MM.1S (cell line): ENCODE measurements around the gene ATP13A5.

ENCODE experiments used
- DNase-seq: peaks from one replicate; pipeline ENCODE4 v3.0.0-alpha.2; 2015
- H2AFZ ChIP-seq: fragments of 300-600 bp; sonication (generic); 2 replicates; pipeline ENCODE4 v1.6.0; 2016; ENCODE audit warnings: antibody characterized with exemption, low read length
- H3F3A ChIP-seq: fragments of 300-600 bp; sonication (generic); 2 replicates; pipeline ENCODE4 v1.6.1; 2016; ENCODE audit warnings: mild to moderate bottlenecking, antibody characterized with exemption, low read length, moderate library complexity, mixed read lengths; ENCODE audit not compliant: insufficient read depth
- H3K27ac ChIP-seq: fragments of 300-600 bp; sonication (generic); 2 replicates; pipeline ENCODE4 v1.5.1; 2016; ENCODE audit warnings: mild to moderate bottlenecking, low read length
- H3K27me3 ChIP-seq: fragments of 300-600 bp; sonication (generic); replicated peaks from 2 replicates; pipeline ENCODE4 v1.6.0; 2016; ENCODE audit warnings: low read length; ENCODE audit not compliant: insufficient read depth
- H3K36me3 ChIP-seq: fragments of 300-600 bp; sonication (generic); replicated peaks from 2 replicates; pipeline ENCODE4 v1.6.1; 2016; ENCODE audit warnings: mild to moderate bottlenecking, low read length, mixed read lengths; ENCODE audit not compliant: insufficient read depth
- H3K4me1 ChIP-seq: fragments of 300-600 bp; sonication (generic); 2 replicates; pipeline ENCODE4 v1.6.1; 2016; ENCODE audit warnings: low read length, mixed read lengths
- H3K4me2 ChIP-seq: fragments of 300-600 bp; sonication (generic); 2 replicates; pipeline ENCODE4 v1.6.0; 2016; ENCODE audit warnings: low read depth, low read length
- H3K4me3 ChIP-seq: fragments of 300-600 bp; sonication (generic); 2 replicates; pipeline ENCODE4 v1.5.1; 2016; ENCODE audit warnings: low read length, mixed read lengths
- H3K79me2 ChIP-seq: fragments of 300-600 bp; sonication (generic); 2 replicates; pipeline ENCODE4 v1.6.1; 2016; ENCODE audit warnings: mixed run types, low read length, mixed read lengths
- H3K9ac ChIP-seq: fragments of 300-600 bp; sonication (generic); 2 replicates; pipeline ENCODE4 v1.6.1; 2016; ENCODE audit warnings: low read length, mixed read lengths
- H3K9me2 ChIP-seq: fragments of 300-600 bp; sonication (generic); replicated peaks from 2 replicates; pipeline ENCODE4 v1.6.1; 2016; ENCODE audit warnings: mild to moderate bottlenecking, low read length, mixed read lengths; ENCODE audit not compliant: insufficient read depth
- H3K9me3 ChIP-seq: fragments of 300-600 bp; sonication (generic); replicated peaks from 2 replicates; pipeline ENCODE4 v1.6.1; 2016; ENCODE audit warnings: mild to moderate bottlenecking, low read length, mixed read lengths; ENCODE audit not compliant: insufficient read depth
- H4K20me1 ChIP-seq: fragments of 300-600 bp; sonication (generic); 2 replicates; pipeline ENCODE4 v1.6.1; 2016; ENCODE audit warnings: mild to moderate bottlenecking, low read length, moderate library complexity, mixed read lengths; ENCODE audit not compliant: insufficient read depth
- EZH2 ChIP-seq: fragments of 300-600 bp; sonication (generic); optimal IDR thresholded peaks from 2 replicates; pipeline ENCODE3; 2017; ENCODE audit warnings: low read depth, mild to moderate bottlenecking, antibody characterized with exemption, low read length, mixed read lengths
- EZH2phosphoT487 ChIP-seq: fragments of 300-600 bp; sonication (generic); IDR thresholded peaks from 2 replicates; pipeline ENCODE4 v1.6.1; 2018; ENCODE audit warnings: antibody characterized with exemption, low read length
- TF ChIP-seq, protein P1 (sequence below): fragments of 300-600 bp; sonication (generic); IDR thresholded peaks from 2 replicates; pipeline ENCODE4 v1.5.1; 2016; ENCODE audit warnings: antibody characterized with exemption, low read length, mixed read lengths

ATP13A5 gene

DNA sequence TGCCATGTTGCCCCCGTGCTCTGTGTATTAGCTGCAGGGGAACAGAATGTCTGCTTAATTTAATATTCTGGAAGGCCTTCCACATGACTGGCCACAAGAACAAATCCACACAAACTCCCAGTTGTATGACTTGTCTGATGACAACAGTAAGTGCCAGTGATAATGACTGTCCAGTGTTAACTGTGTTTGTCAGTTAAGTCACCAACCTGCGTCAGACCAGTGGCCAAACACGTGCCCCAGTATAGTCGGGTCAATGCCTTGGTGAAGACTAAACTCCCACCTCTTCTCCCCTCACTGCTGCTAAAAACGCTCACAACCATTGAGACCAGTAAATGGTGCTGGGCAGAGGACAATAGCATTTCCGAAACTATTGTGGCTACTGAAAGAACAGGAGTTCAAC, 9.8 kb upstream of the ATP13A5 start:
- no peaks in the 10 kb centered on the region for H3K9me3 ChIP-seq
- no peaks in the 10 kb centered on the region for H3K79me2 ChIP-seq
- no peaks in the 10 kb centered on the region for H4K20me1 ChIP-seq
- no peaks in the 10 kb centered on the region for H3F3A ChIP-seq
- no peak for TF ChIP-seq EZH2
- no peak for TF ChIP-seq EZH2phosphoT487
- TF ChIP-seq, protein P1, sequence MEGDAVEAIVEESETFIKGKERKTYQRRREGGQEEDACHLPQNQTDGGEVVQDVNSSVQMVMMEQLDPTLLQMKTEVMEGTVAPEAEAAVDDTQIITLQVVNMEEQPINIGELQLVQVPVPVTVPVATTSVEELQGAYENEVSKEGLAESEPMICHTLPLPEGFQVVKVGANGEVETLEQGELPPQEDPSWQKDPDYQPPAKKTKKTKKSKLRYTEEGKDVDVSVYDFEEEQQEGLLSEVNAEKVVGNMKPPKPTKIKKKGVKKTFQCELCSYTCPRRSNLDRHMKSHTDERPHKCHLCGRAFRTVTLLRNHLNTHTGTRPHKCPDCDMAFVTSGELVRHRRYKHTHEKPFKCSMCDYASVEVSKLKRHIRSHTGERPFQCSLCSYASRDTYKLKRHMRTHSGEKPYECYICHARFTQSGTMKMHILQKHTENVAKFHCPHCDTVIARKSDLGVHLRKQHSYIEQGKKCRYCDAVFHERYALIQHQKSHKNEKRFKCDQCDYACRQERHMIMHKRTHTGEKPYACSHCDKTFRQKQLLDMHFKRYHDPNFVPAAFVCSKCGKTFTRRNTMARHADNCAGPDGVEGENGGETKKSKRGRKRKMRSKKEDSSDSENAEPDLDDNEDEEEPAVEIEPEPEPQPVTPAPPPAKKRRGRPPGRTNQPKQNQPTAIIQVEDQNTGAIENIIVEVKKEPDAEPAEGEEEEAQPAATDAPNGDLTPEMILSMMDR, result no peak
- H2AFZ ChIP-seq, result no peak overlapping the region
- no peak overlapping the region for H3K27ac ChIP-seq
- H3K27me3 ChIP-seq, result no peaks in the 10 kb centered on the region
- no peak for DNase-seq
- H3K9ac ChIP-seq, result no peak overlapping the region
- no peaks in the 10 kb centered on the region for H3K9me2 ChIP-seq
- no peak overlapping the region for H3K4me3 ChIP-seq
- H3K36me3 ChIP-seq, result no peaks in the 10 kb centered on the region
- H3K4me1 ChIP-seq, result no peaks in the 10 kb centered on the region
- no peak overlapping the region for H3K4me2 ChIP-seq

DNA sequence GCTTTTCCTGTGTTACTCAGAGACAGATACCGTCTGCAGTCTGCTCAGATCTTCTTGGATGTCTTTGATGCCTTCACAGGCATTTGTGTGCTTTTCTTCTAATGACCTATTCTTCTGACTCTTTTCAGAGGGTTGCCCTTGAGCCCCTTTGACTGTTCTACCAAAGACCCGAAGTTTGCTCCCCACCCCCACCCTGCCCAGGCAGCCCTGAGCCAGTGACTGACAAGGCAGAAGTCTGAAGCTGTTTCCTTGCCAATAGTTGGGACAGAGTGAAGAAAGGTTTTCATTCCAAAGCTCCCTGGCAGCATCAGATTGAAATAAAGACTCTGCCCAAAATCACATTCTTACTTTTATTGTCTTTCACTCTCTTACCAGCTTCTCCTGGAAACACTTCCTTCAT, 9.0 kb upstream of the ATP13A5 start:
- no peak for DNase-seq
- H2AFZ ChIP-seq, result no peak overlapping the region
- no peaks in the 10 kb centered on the region for H4K20me1 ChIP-seq
- H3K79me2 ChIP-seq, result no peaks in the 10 kb centered on the region
- H3K4me1 ChIP-seq, result no peaks in the 10 kb centered on the region
- H3K27ac ChIP-seq, result no peak overlapping the region
- H3K9me3 ChIP-seq, result no peaks in the 10 kb centered on the region
- H3K9me2 ChIP-seq, result no peaks in the 10 kb centered on the region
- H3K27me3 ChIP-seq, result no peaks in the 10 kb centered on the region
- H3F3A ChIP-seq, result no peaks in the 10 kb centered on the region
- H3K9ac ChIP-seq, result no peak overlapping the region
- no peak overlapping the region for H3K4me2 ChIP-seq
- no peak overlapping the region for H3K4me3 ChIP-seq
- TF ChIP-seq EZH2, result no peak
- TF ChIP-seq, protein P1, result no peak
- TF ChIP-seq EZH2phosphoT487, result no peak
- no peaks in the 10 kb centered on the region for H3K36me3 ChIP-seq

DNA sequence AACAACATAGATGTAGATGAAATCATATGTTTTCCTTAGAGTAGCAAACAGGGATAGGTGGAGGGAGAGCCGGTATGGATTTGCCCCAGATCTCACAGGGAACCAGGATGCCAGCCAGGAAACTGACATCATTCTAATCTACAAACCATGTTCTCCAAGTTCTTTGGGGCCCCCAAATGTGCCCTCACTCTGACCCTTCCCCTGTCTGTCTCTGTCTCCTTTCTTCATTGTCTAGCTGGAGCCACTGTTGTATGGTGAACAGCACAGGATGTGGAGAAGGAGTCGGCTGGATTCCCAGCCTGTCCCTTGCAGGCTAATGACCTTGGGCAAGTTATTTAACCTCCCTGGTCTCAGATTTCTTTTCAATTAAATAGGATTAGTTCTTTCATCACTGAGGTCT, 962 bp downstream of the ATP13A5 start:
- Histone ChIP-seq H2AFZ (no peak overlapping the region), H3K4me2 (no peak overlapping the region), H3K9ac (no peak overlapping the region), H3K4me1 (0 out of 2 replicates have a peak, but pooled peaks cover 2% of the 10 kb centered on the region), H3K9me3 (no peaks in the 10 kb centered on the region), H3K79me2 (no peaks in the 10 kb centered on the region), H3K27ac (no peak overlapping the region), H4K20me1 (no peaks in the 10 kb centered on the region), H3K27me3 (no peaks in the 10 kb centered on the region), H3K36me3 (no peaks in the 10 kb centered on the region), H3K4me3 (no peak overlapping the region), H3K9me2 (no peaks in the 10 kb centered on the region), H3F3A (no peaks in the 10 kb centered on the region)
- TF ChIP-seq EZH2phosphoT487 (no peak), EZH2 (no peak)
- TF ChIP-seq, protein P1, result no peak
- no peak for DNase-seq
